Central memory CD8-positive, alpha-beta T cell (primary cell): ENCODE data around the gene SNX10.

Source experiments
- ATAC-seq: fragments of 150-1000 bp; cut with Tn5 transposase; replicated peaks from 2 replicates; pipeline ENCODE4 v1.10.0; 2022; ENCODE audit warnings: mild to moderate bottlenecking, moderate FRiP score, moderate number of reproducible peaks; ENCODE audit not compliant: poor library complexity, severe bottlenecking; ENCODE audit errors: extremely low read depth
- DNase-seq, 2 donors: peaks; one replicate each; pipeline ENCODE4 v3.0.0; 2021; ENCODE audit warnings: low spot score in 2 of 2
- H3K27ac Mint-ChIP-seq: one replicate; pipeline ENCODE4 v1.8.0; 2022; ENCODE audit warnings: low read depth, mild to moderate bottlenecking, moderate library complexity, mixed read lengths
- H3K27me3 Mint-ChIP-seq: one replicate; pipeline ENCODE4 v1.8.0; 2022; ENCODE audit warnings: mixed read lengths
- H3K36me3 Mint-ChIP-seq: one replicate; pipeline ENCODE4 v1.8.0; 2022; ENCODE audit warnings: mild to moderate bottlenecking, moderate library complexity, mixed read lengths; ENCODE audit not compliant: insufficient read depth
- H3K4me1 Mint-ChIP-seq: one replicate; pipeline ENCODE4 v1.8.0; 2022; ENCODE audit warnings: mixed read lengths
- H3K4me3 Mint-ChIP-seq: one replicate; pipeline ENCODE4 v1.8.0; 2022; ENCODE audit warnings: mild to moderate bottlenecking, moderate library complexity, mixed read lengths
- H3K9me3 Mint-ChIP-seq: one replicate; pipeline ENCODE4 v1.8.0; 2022; ENCODE audit warnings: mixed read lengths

Gene SNX10

GRCh38 chr7:26348234-26348851 lies 56.7 kb downstream of the SNX10 start:
- Mint-ChIP-seq H3K36me3 (peaks cover 13% of the 10 kb centered on the region), H3K4me1 (no peaks in the 10 kb centered on the region), H3K27ac (peak overlapping the region; percentile 57), H3K9me3 (no peaks in the 10 kb centered on the region), H3K27me3 (no peaks in the 10 kb centered on the region), H3K4me3 (no peak overlapping the region)
- DNase-seq (no peak), ATAC-seq (no peak)

- Mint-ChIP-seq H3K4me1 (no peaks in the 10 kb centered on the region), H3K27me3 (no peaks in the 10 kb centered on the region), H3K27ac (peak overlapping the region; percentile 57), H3K4me3 (no peak overlapping the region), H3K36me3 (peaks cover 13% of the 10 kb centered on the region), H3K9me3 (no peaks in the 10 kb centered on the region)
- DNase-seq = no peak
- ATAC-seq = no peak
Observed at GRCh38 chr7:26349005-26349915, 57.6 kb downstream of the SNX10 start.

GRCh38 chr7:26351171-26351570 lies 59.5 kb downstream of the SNX10 start:
- ATAC-seq = no peak
- no peak overlapping the region for H3K4me3 Mint-ChIP-seq
- peaks cover 12% of the 10 kb centered on the region for H3K36me3 Mint-ChIP-seq
- no peaks in the 10 kb centered on the region for H3K9me3 Mint-ChIP-seq
- no peak for DNase-seq
- no peaks in the 10 kb centered on the region for H3K4me1 Mint-ChIP-seq
- no peaks in the 10 kb centered on the region for H3K27me3 Mint-ChIP-seq
- no peak overlapping the region for H3K27ac Mint-ChIP-seq

GRCh38 chr7:26356229-26356628 lies 64.6 kb downstream of the SNX10 start:
- no peaks in the 10 kb centered on the region for H3K9me3 Mint-ChIP-seq

GRCh38 chr7:26356929-26357798 lies 65.5 kb downstream of the SNX10 start:
- DNase-seq (no peak), ATAC-seq (no peak)
- Mint-ChIP-seq H3K36me3 (peaks cover 2% of the 10 kb centered on the region), H3K4me3 (no peak overlapping the region), H3K27ac (no peak overlapping the region), H3K27me3 (no peaks in the 10 kb centered on the region), H3K9me3 (no peaks in the 10 kb centered on the region), H3K4me1 (no peaks in the 10 kb centered on the region)

More at GRCh38 chr7:26356229-26356628, 64.6 kb downstream of the SNX10 start:
- H3K4me3 Mint-ChIP-seq = no peak overlapping the region
- no peak overlapping the region for H3K27ac Mint-ChIP-seq
- H3K27me3 Mint-ChIP-seq = no peaks in the 10 kb centered on the region
- H3K4me1 Mint-ChIP-seq = no peaks in the 10 kb centered on the region
- ATAC-seq (no peak), DNase-seq (no peak)
- peaks cover 5% of the 10 kb centered on the region for H3K36me3 Mint-ChIP-seq

GRCh38 chr7:26357799-26358151 lies 66.1 kb downstream of the SNX10 start:
- peaks cover 2% of the 10 kb centered on the region for H3K36me3 Mint-ChIP-seq
- no peak overlapping the region for H3K4me3 Mint-ChIP-seq
- no peaks in the 10 kb centered on the region for H3K4me1 Mint-ChIP-seq
- no peaks in the 10 kb centered on the region for H3K27me3 Mint-ChIP-seq
- DNase-seq (no peak), ATAC-seq (no peak)
- no peak overlapping the region for H3K27ac Mint-ChIP-seq
- no peaks in the 10 kb centered on the region for H3K9me3 Mint-ChIP-seq

- Mint-ChIP-seq H3K9me3 (no peaks in the 10 kb centered on the region), H3K4me1 (peaks cover 4% of the 10 kb centered on the region), H3K27ac (no peak overlapping the region), H3K27me3 (no peaks in the 10 kb centered on the region), H3K4me3 (no peak overlapping the region), H3K36me3 (peaks cover 9% of the 10 kb centered on the region)
- DNase-seq = no peak
- ATAC-seq = no peak
Observed at GRCh38 chr7:26360650-26361049, 69.0 kb downstream of the SNX10 start.

- peaks cover 4% of the 10 kb centered on the region for H3K4me1 Mint-ChIP-seq
- DNase-seq (no peak), ATAC-seq (no peak)
- no peaks in the 10 kb centered on the region for H3K9me3 Mint-ChIP-seq
- peaks cover 11% of the 10 kb centered on the region for H3K36me3 Mint-ChIP-seq
- H3K27ac Mint-ChIP-seq = no peak overlapping the region
- no peak overlapping the region for H3K4me3 Mint-ChIP-seq
- no peaks in the 10 kb centered on the region for H3K27me3 Mint-ChIP-seq
Observed at GRCh38 chr7:26361637-26362036, 70.0 kb downstream of the SNX10 start.

GRCh38 chr7:26363465-26363864 lies 71.8 kb downstream of the SNX10 start:
- no peak overlapping the region for H3K27ac Mint-ChIP-seq
- H3K4me1 Mint-ChIP-seq = peaks cover 4% of the 10 kb centered on the region
- no peak for ATAC-seq
- no peaks in the 10 kb centered on the region for H3K27me3 Mint-ChIP-seq
- H3K4me3 Mint-ChIP-seq = no peak overlapping the region
- DNase-seq = no peak
- H3K36me3 Mint-ChIP-seq = peaks cover 19% of the 10 kb centered on the region
- H3K9me3 Mint-ChIP-seq = no peaks in the 10 kb centered on the region

- Mint-ChIP-seq H3K27me3 (no peaks in the 10 kb centered on the region), H3K27ac (no peak overlapping the region), H3K9me3 (no peaks in the 10 kb centered on the region), H3K36me3 (peaks cover 19% of the 10 kb centered on the region), H3K4me1 (peaks cover 4% of the 10 kb centered on the region), H3K4me3 (no peak overlapping the region)
- DNase-seq = peak in 1 of 2 donors; percentile 45
- ATAC-seq = peak; percentile 65
Observed at GRCh38 chr7:26365077-26365900, 73.6 kb downstream of the SNX10 start.

GRCh38 chr7:26365901-26366275 lies 74.2 kb downstream of the SNX10 start:
- no peak for DNase-seq
- no peaks in the 10 kb centered on the region for H3K27me3 Mint-ChIP-seq
- H3K4me3 Mint-ChIP-seq = no peak overlapping the region
- no peaks in the 10 kb centered on the region for H3K9me3 Mint-ChIP-seq
- H3K36me3 Mint-ChIP-seq = peaks cover 17% of the 10 kb centered on the region
- H3K27ac Mint-ChIP-seq = no peak overlapping the region
- ATAC-seq = no peak
- H3K4me1 Mint-ChIP-seq = peaks cover 4% of the 10 kb centered on the region

GRCh38 chr7:26367219-26367711 lies 75.6 kb downstream of the SNX10 start:
- Mint-ChIP-seq H3K4me3 (no peak overlapping the region), H3K36me3 (peaks cover 19% of the 10 kb centered on the region), H3K27me3 (peaks cover 4% of the 10 kb centered on the region), H3K27ac (no peak overlapping the region), H3K4me1 (peaks cover 4% of the 10 kb centered on the region), H3K9me3 (no peaks in the 10 kb centered on the region)
- no peak for ATAC-seq
- no peak for DNase-seq
